GM18505 (cell line): ENCODE data around the gene ZNF320.
"Not testable (repeated sequence)": the region's sequence is repeated elsewhere in the genome, so short reads cannot be mapped to it uniquely, and the experiment has no call there.

ENCODE experiments used
- ATAC-seq: cut with Tn5 transposase; IDR thresholded peaks from one replicate; pipeline ENCODE4 v1.9.1; 2021; ENCODE audit not compliant: unreplicated experiment
- POLR2A ChIP-seq: IDR thresholded peaks from 4 replicates; pipeline ENCODE4 v1.6.1; 2011; ENCODE audit warnings: borderline replicate concordance; ENCODE audit not compliant: insufficient read depth, insufficient read length; ENCODE audit errors: extremely low read depth

ZNF320 gene

DNA sequence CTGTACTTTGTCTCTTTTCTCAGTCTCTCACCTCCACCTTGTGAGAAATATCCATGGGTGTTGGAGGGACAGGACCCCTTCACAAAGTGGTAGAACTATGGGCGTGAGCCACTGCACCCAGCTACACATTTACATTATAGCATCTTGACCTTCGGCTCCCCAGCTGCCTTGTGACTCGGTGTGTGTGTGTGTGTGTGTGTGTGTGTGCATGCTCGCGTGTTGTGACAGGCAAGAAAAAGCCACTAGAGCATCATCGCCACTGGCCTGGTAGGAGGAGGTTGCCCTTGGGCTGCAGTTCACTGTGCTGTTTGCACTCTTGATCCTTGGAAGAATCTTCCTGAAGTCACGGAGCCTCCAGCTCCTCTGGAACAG lies 39.5 kb upstream of the ZNF320 start:
- TF ChIP-seq POLR2A = no peak
- no peak for ATAC-seq

DNA sequence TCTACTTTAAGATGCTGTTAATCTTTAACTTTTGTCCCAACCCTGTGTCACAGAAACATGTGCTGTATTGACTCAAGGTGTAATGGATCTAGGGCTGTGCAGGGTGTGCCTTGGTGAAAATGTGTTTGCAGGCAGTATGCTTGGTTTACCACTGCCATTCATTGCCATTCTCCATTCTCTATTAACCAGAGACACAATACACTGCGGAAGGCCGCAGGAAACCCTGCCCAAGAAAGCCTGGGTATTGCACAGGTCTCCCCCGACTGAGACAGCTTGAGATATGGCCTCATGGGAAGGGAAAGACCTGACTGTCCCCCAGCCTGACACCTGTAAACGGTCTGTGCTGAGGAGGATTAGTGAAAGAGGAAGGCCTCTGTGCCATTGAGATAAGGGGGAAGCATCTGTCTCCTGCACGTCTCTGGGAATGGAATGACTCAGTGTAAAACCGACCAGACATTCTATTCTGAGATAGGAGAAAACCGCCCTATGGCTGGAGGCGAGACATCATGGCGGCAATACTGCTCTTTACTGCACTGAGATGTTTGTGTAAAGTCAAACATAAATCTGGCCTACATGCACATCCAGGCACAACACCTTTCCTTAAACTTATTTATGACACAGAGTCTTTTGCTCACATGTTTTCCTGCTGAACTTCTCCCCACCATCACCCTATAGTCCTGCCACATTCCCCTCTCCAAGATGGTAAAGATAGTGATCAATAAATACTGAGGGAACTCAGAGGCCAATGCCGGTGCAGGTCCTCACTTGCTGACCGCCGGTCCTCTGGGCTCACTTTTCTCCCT lies 38.9 kb upstream of the ZNF320 start:
- no peak for ATAC-seq
- no peak for TF ChIP-seq POLR2A

DNA sequence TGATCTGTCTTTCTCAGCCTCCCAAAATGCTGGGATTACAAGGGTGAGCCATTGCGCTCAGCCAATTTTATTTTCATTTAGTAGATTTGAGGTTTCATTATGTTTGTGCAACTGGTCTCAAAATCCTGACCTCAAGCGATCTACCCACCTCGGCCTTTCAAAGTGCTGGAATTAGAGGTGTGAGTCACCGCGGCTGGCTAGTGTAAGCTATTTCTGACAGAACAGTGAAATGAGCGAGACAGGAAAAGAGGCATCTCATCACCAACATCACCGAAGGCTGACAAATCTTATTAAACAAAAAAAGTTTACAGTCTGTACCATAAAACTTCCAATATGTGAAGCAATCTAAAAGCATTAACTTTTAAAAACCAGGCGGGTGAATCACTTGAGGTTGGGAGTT lies 38.0 kb upstream of the ZNF320 start:
- no peak for ATAC-seq
- TF ChIP-seq POLR2A = no peak

DNA sequence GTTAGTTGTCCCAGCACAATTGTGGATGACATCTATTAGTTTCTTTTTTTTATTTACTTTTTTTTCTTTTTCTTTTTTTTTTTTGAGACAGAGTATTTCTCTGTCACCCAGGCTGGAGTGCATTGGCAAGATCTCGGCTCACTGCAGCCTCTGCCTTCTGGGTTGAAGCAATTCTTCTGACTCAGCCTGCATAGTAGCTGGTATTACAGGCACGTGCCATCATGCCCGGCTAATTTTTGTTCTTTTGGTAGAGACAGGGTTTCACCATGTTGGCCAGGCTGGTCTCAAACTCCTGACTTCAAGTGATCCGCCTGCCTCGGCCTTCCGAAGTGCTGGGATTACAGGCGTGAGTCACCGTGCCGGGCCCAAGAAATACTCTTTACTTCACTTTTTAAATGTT lies 27.2 kb upstream of the ZNF320 start:
- ATAC-seq = not testable (repeated sequence)

DNA sequence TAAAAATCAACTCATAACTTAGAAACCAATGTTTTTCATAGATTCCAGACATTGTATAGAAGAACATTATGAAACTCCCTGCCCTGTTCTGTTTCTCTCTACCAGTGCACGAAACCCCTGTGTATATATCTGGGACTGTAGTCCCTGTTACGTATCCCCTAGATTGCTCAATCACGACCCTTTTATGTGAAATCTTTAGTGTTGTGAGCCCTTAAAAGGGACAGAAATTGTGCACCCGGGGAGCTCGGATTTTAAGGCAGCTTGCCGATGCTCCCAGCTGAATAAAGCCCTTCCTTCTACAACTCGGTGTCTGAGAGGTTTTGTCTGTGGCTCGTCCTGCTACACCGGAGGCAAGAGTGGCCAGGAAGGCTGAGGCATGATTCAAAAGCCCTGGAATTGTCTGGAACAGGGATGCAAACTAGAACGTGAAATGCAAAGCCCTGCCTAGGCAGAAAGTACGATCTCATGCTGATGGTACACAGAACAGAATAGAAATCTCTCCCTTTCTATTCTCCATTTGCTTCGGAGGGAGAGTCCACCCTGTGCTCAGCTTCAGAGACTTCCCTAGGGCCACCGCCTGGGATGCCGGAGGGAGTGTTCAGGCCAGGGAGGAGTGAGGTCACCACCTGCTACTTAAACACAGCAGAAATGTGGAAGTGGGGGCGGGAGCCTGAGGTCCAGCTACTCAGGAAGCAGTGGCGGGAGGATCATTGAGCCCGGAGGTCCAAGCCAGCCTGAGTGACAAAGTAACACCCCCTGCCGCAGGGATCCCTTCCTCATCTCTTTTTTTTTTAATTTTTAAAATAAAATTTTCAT lies 26.6 kb upstream of the ZNF320 start:
- TF ChIP-seq POLR2A = no peak
- no peak for ATAC-seq

DNA sequence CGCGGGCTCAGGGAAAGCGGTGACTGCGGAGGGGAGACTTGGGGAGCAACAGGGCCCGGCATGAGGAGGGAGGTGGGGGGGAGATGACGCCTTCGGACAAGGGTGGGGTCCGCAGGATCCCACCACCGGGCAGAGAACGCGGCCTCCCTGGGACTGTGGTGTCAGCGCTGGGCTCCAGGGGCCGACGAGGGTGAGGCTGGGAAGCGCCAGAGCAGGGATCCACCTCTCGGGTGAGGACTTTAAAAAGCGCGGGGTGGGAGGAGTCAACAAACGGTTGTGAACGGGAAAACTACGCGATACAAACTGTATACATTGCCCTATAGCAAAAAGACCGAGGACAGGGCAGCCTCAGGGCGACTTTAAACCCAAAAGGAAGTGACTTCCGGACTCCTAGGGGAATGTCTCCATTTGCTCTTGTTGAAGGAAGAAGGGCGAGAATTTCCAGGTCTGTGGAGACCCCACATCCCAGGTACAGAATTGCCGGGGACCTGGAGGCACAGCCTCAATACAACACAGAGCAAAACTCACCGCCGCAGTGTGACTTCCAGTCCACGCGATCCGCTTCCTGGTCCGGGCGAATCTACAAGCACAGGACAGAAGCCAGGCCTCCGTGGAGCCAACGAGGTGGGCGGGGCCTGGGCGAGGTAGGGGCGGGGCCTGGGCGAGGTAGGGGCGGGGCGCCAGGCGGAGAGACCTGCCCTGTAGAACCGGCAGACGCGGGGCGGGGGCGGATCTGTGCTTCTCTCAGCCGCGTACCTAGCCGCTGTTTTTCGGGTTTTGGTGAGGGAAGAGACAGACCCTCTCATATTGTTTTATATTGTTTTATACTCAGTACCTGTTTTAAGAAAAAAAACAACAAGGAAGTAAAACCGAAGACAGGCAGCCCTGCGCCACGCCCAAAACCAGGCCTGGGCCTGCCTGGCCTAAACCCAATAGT lies 25.7 kb upstream of the ZNF320 start, which contains the start of gene ZNF888:
Gene ZNF888 (minus strand): TSS at position 588 of the 937 bp plus-strand sequence. CDS start 5,555 bp downstream, outside the sequence.
- TF ChIP-seq POLR2A = peak; percentile 80
- ATAC-seq = peak; percentile 88

DNA sequence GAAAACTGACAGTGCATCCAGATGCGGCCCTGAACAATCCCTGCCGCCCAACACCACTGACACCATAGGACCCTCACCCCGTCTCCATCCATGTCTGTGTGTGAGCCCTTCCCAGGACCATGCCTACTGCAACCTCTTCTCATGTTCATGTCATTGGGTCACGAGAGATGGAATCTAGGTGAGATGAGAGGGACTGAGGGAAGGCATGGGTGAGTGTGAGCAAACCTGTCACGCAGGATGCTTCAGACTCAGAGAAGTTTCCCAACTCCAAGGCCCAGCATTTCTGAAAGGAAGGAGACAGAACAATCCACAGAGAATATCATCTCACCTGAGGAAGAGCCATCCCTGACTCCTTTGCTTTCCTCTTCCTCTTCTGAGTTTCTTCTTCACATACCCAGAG lies 20.1 kb upstream of the ZNF320 start:
- no peak for ATAC-seq
- no peak for TF ChIP-seq POLR2A

- no peak for TF ChIP-seq POLR2A
Measured at GRCh38 chr19:52910648-52911047, 13.2 kb upstream of the ZNF320 start.

GRCh38 chr19:52904052-52904780 lies 6.8 kb upstream of the ZNF320 start:
- not testable (repeated sequence) for ATAC-seq

More at GRCh38 chr19:52910648-52911047, 13.2 kb upstream of the ZNF320 start:
- no peak for ATAC-seq

DNA sequence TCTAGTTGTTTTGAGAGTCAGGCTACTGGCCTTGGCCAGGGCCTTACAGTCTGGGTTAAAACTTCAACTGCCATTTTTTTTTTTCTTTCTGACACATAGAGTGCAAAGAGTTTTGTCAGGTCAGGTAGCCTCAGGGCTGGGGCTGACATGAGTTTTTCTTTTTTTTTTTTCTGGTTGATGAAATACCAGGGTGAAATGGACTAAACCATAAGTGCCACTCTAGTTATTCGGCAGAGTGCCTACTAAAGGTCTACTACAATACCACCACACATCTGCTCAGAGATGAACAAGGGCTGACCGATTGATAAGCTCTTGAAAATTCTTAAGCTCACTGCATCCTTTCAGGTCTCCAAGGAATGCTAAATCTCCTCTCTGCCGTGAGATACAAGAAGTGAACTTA lies 4.4 kb upstream of the ZNF320 start:
- no peak for ATAC-seq
- no peak for TF ChIP-seq POLR2A

GRCh38 chr19:52898596-52898995 lies 1.2 kb upstream of the ZNF320 start:
- not testable (repeated sequence) for ATAC-seq

DNA sequence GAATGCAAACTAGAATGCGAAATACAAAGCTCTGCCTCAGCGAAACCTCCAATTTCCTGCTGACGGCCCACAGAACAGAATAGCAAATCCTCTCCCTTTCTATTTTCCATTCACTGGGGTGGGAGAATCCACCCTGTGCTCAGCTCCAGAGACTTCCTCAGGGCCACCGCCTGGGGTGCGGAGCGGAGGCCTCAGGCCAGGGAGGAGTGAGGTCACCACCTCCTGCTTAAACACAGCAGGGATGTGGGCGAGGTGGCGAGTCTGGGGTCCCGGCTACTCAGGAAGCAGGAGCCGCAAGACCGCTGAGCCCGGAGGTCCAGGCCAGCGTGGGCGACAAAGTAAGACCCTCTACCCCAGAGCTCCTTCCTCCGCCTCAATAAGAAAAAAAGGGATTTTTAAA lies 666 bp upstream of the ZNF320 start:
- no peak for ATAC-seq
- TF ChIP-seq POLR2A = no peak
